Measurements from ENCODE around the gene MED17.
"Not testable (repeated sequence)": the region's sequence is repeated elsewhere in the genome, so short reads cannot be mapped to it uniquely, and the experiment has no call there.

Gene MED17

GRCh38 chr11:93757924-93758865 is 25.9 kb upstream of the MED17 start:
- DNase-seq: no peak

- DNase-seq: not testable (repeated sequence)
These were observed 25.0 kb upstream of the MED17 start for GRCh38 chr11:93759123-93759522.

GRCh38 chr11:93761910-93762309 is 22.2 kb upstream of the MED17 start:
- no peak for DNase-seq

GRCh38 chr11:93765551-93765950 is 18.5 kb upstream of the MED17 start:
- no peak for DNase-seq

- no peak for DNase-seq
These were observed 17.6 kb upstream of the MED17 start for GRCh38 chr11:93766504-93766903.

GRCh38 chr11:93767018-93767417 is 17.1 kb upstream of the MED17 start:
- DNase-seq: no peak

GRCh38 chr11:93770160-93770559 is 13.9 kb upstream of the MED17 start:
- DNase-seq: no peak

- no peak for DNase-seq
These were observed 12.0 kb upstream of the MED17 start for GRCh38 chr11:93772123-93772522.

- no peak for DNase-seq
These were observed 11.0 kb upstream of the MED17 start for GRCh38 chr11:93773045-93773477.

GRCh38 chr11:93773601-93774200 is 10.4 kb upstream of the MED17 start:
- no peak for DNase-seq

- not testable (repeated sequence) for DNase-seq
These were observed 9.5 kb upstream of the MED17 start for GRCh38 chr11:93774560-93774959.

- no peak for DNase-seq
These were observed 8.8 kb upstream of the MED17 start for GRCh38 chr11:93775289-93775688.

- no peak for DNase-seq
These were observed 720 bp upstream of the MED17 start for GRCh38 chr11:93783362-93783761.

- no peak for DNase-seq
These were observed 327 bp upstream of the MED17 start for GRCh38 chr11:93783765-93784144.

GRCh38 chr11:93784935-93785360 is 866 bp downstream of the MED17 start:
- no peak for DNase-seq

- no peak for DNase-seq
These were observed 7.4 kb downstream of the MED17 start for GRCh38 chr11:93791493-93791892.

GRCh38 chr11:93796441-93797231 is 12.6 kb downstream of the MED17 start:
- no peak for DNase-seq

- no peak for DNase-seq
These were observed 17.3 kb downstream of the MED17 start for GRCh38 chr11:93801366-93801765.

GRCh38 chr11:93804879-93805278 is 20.8 kb downstream of the MED17 start:
- DNase-seq: no peak

- DNase-seq: no peak
These were observed 23.9 kb downstream of the MED17 start for GRCh38 chr11:93807980-93808379.

- DNase-seq: no peak
These were observed 29.9 kb downstream of the MED17 start for GRCh38 chr11:93813974-93814373.

- DNase-seq: no peak
These were observed 31.0 kb downstream of the MED17 start for GRCh38 chr11:93814966-93815633.

Data from activated gamma-delta T cell (primary cell).